OCI-LY7 (cell line): Measurements from ENCODE around the gene ASB7. TPM values are rescaled to one million over a fixed set of nuclear protein-coding genes. Genes with fewer than 3 reads are reported as not detected.

ENCODE experiments used
- BruUV-seq: library from RNA; stranded (reverse); fragments of 400-500 nt; replicated peaks from 2 replicates; lab custom pipeline; 2021; lab: Mats Ljungman, UMichigan
- CTCF ChIA-PET: fragments of 300-600 bp; sonication (Branson Sonifier 250); formaldehyde crosslinking; loops from one replicate; lab custom pipeline; 2022; ENCODE audit warnings: antibody characterized with exemption; ENCODE audit not compliant: unreplicated experiment; lab: Charles Lee
- POLR2A ChIA-PET: fragments of 300-600 bp; sonication (Branson Sonifier 250); formaldehyde crosslinking; loops from one replicate; lab custom pipeline; 2022; ENCODE audit warnings: antibody characterized with exemption; lab: Charles Lee
- DNase-seq: peaks from one replicate; pipeline ENCODE4 v3.0.0-alpha.2; 2015; ENCODE audit warnings: low spot score
- H2AFZ ChIP-seq: fragments of 200-600 bp; sonication (generic), shearing (Covaris generic); 2 replicates; pipeline ENCODE4 v1.6.1; 2014; ENCODE audit warnings: mild to moderate bottlenecking, antibody characterized with exemption, low read length, moderate library complexity
- H3K27ac ChIP-seq: fragments of 200-600 bp; sonication (generic); 2 replicates; pipeline ENCODE4 v1.5.1; 2014; ENCODE audit warnings: mixed run types, low read depth, mild to moderate bottlenecking, moderate library complexity, low read length, inconsistent platforms; ENCODE audit not compliant: poor library complexity, severe bottlenecking
- H3K36me3 ChIP-seq: fragments of 200-600 bp; sonication (generic); 2 replicates; pipeline ENCODE4 v1.6.1; 2014; ENCODE audit warnings: mild to moderate bottlenecking, antibody characterized with exemption, low read length, moderate library complexity, mixed read lengths; ENCODE audit not compliant: insufficient read depth
- H3K4me1 ChIP-seq: fragments of 200-600 bp; sonication (generic); 2 replicates; pipeline ENCODE4 v1.5.1; 2014; ENCODE audit warnings: mild to moderate bottlenecking, low read length; ENCODE audit not compliant: insufficient read depth, poor library complexity, severe bottlenecking
- H3K4me2 ChIP-seq: fragments of 200-600 bp; sonication (generic); 2 replicates; pipeline ENCODE4 v1.6.1; 2014; ENCODE audit warnings: mild to moderate bottlenecking, low read length
- H3K4me3 ChIP-seq: fragments of 200-600 bp; sonication (generic); 2 replicates; pipeline ENCODE4 v1.5.1; 2014; ENCODE audit warnings: mild to moderate bottlenecking, low read depth, low read length; ENCODE audit not compliant: poor library complexity, severe bottlenecking
- H3K79me2 ChIP-seq: fragments of 200-600 bp; sonication (generic); 2 replicates; pipeline ENCODE4 v1.6.1; 2016; ENCODE audit warnings: low read depth, mild to moderate bottlenecking, low read length, moderate library complexity, mixed read lengths; ENCODE audit not compliant: insufficient read depth
- H3K9me2 ChIP-seq: fragments of 200-600 bp; sonication (generic); 2 replicates; pipeline ENCODE4 v1.6.1; 2016; ENCODE audit warnings: mild to moderate bottlenecking, low read length, mixed read lengths; ENCODE audit not compliant: insufficient read depth
- H3K9me3 ChIP-seq: fragments of 200-600 bp; sonication (generic); 2 replicates; pipeline ENCODE4 v1.6.1; 2014; ENCODE audit warnings: mild to moderate bottlenecking, mixed run types, low read length, mixed read lengths
- H4K20me1 ChIP-seq: fragments of 200-600 bp; sonication (generic); 2 replicates; pipeline ENCODE4 v1.6.1; 2014; ENCODE audit warnings: mild to moderate bottlenecking, antibody characterized with exemption, low read length, moderate library complexity, mixed read lengths; ENCODE audit not compliant: insufficient read depth
- CTCF ChIP-seq: fragments of 200-600 bp; sonication (generic); conservative IDR thresholded peaks from 2 replicates; pipeline ENCODE4 v1.5.1; 2014; ENCODE audit warnings: mild to moderate bottlenecking, antibody characterized with exemption, low read length, moderate library complexity, mixed read lengths
- EZH2phosphoT487 ChIP-seq: fragments of 200-600 bp; sonication (generic); IDR thresholded peaks from 2 replicates; pipeline ENCODE4 v1.6.1; 2018; ENCODE audit warnings: low read depth, borderline replicate concordance, mild to moderate bottlenecking, mixed run types, antibody characterized with exemption, low read length, moderate library complexity, mixed read lengths
- intact Hi-C: fragments of 100-400 bp; cut with micrococcal nuclease; formaldehyde crosslinking; loops from one replicate; pipeline ENCODE4 v1.10.0; 2022; ENCODE audit not compliant: unreplicated experiment
- total RNA-seq, 2 experiments: library from RNA; depleted of rRNA in 1 of 2; stranded (reverse); fragments of >200 nt in 1 of 2; shearing (Covaris generic) in 1 of 2; gene quantifications; 2 replicates each; pipeline ENCODE4 v1.2.3, GENCODE V29; 2014 to 2022

ASB7 gene
- total RNA-seq, 2 experiments from 2014 or later, result 10.9 to 15.2 TPM

- Histone ChIP-seq H4K20me1 (no peaks in the 10 kb centered on the region), H3K9me3 (no peaks in the 10 kb centered on the region), H3K36me3 (no peaks in the 10 kb centered on the region), H2AFZ (no peak overlapping the region), H3K9me2 (no peaks in the 10 kb centered on the region), H3K4me1 (no peaks in the 10 kb centered on the region), H3K27ac (no peak overlapping the region), H3K4me2 (no peak overlapping the region), H3K4me3 (no peak overlapping the region), H3K79me2 (no peaks in the 10 kb centered on the region)
- POLR2A ChIA-PET, result no interaction called here
- no TSS peak for BruUV-seq
- TF ChIP-seq CTCF (no peak), EZH2phosphoT487 (no peak)
- DNase-seq, result no peak
- intact Hi-C loops, result no loop called here
- CTCF ChIA-PET, result interaction anchor here (0.9 kb wide), 1 partner anchor 13 kb away, joined by 3 read pairs; no protein-coding TSS in a partner anchor
These were observed 43.1 kb upstream of the ASB7 start for GRCh38 chr15:100559330-100559729.

- Histone ChIP-seq H2AFZ (no peak overlapping the region), H3K4me1 (no peaks in the 10 kb centered on the region), H3K9me2 (no peaks in the 10 kb centered on the region), H4K20me1 (no peaks in the 10 kb centered on the region), H3K4me3 (no peak overlapping the region), H3K79me2 (no peaks in the 10 kb centered on the region), H3K9me3 (no peaks in the 10 kb centered on the region), H3K4me2 (no peak overlapping the region), H3K36me3 (no peaks in the 10 kb centered on the region), H3K27ac (no peak overlapping the region)
- ChIA-PET CTCF (interaction anchor here (0.9 kb wide), 1 partner anchor 12 kb away, joined by 3 read pairs; no protein-coding TSS in a partner anchor), POLR2A (no interaction called here)
- no peak for DNase-seq
- no peak for TF ChIP-seq CTCF
- TF ChIP-seq EZH2phosphoT487, result no peak
- no TSS peak for BruUV-seq
- intact Hi-C loops, result no loop called here
These were observed 42.1 kb upstream of the ASB7 start for GRCh38 chr15:100560323-100560722.

GRCh38 chr15:100565591-100565990 is 36.8 kb upstream of the ASB7 start:
- ChIA-PET POLR2A (no interaction called here), CTCF (no interaction called here)
- H2AFZ ChIP-seq, result no peak overlapping the region
- TF ChIP-seq CTCF (no peak), EZH2phosphoT487 (no peak)
- no peak overlapping the region for H3K4me2 ChIP-seq
- no peaks in the 10 kb centered on the region for H3K9me2 ChIP-seq
- no peaks in the 10 kb centered on the region for H3K4me1 ChIP-seq
- no peaks in the 10 kb centered on the region for H4K20me1 ChIP-seq
- DNase-seq, result no peak
- no TSS peak for BruUV-seq
- H3K9me3 ChIP-seq, result no peaks in the 10 kb centered on the region
- H3K4me3 ChIP-seq, result no peak overlapping the region
- H3K36me3 ChIP-seq, result peaks cover 13% of the 10 kb centered on the region; the same call in 1 of the 2 replicates
- no peak overlapping the region for H3K27ac ChIP-seq
- intact Hi-C loops, result no loop called here
- H3K79me2 ChIP-seq, result no peaks in the 10 kb centered on the region
